ENCODE measurements around the gene CDCA7L.
"Not testable (repeated sequence)": the region's sequence is repeated elsewhere in the genome, so short reads cannot be mapped to it uniquely, and the experiment has no call there.

Gene CDCA7L

GRCh38 chr7:21903020-21903786 is 42.5 kb downstream of the CDCA7L start:
- DNase-seq = no peak

GRCh38 chr7:21902240-21902639 is 43.5 kb downstream of the CDCA7L start:
- DNase-seq = no peak

- no peak for DNase-seq
Measured at GRCh38 chr7:21898265-21898930, 47.3 kb downstream of the CDCA7L start.

GRCh38 chr7:21893401-21893800 is 52.3 kb downstream of the CDCA7L start:
- DNase-seq = no peak

GRCh38 chr7:21891291-21891690 is 54.4 kb downstream of the CDCA7L start:
- DNase-seq = no peak

GRCh38 chr7:21887779-21888178 is 57.9 kb downstream of the CDCA7L start:
- DNase-seq = no peak

GRCh38 chr7:21887353-21887752 is 58.3 kb downstream of the CDCA7L start:
- no peak for DNase-seq

- no peak for DNase-seq
Measured at GRCh38 chr7:21886396-21886795, 59.3 kb downstream of the CDCA7L start.

GRCh38 chr7:21884496-21884895 is 61.2 kb downstream of the CDCA7L start:
- DNase-seq = no peak

GRCh38 chr7:21883501-21883900 is 62.2 kb downstream of the CDCA7L start:
- DNase-seq = not testable (repeated sequence)

- no peak for DNase-seq
Measured at GRCh38 chr7:21883069-21883468, 62.6 kb downstream of the CDCA7L start.

GRCh38 chr7:21869785-21870402 is 75.8 kb downstream of the CDCA7L start:
- DNase-seq = no peak

- no peak for DNase-seq
Measured at GRCh38 chr7:21868576-21868850, 77.2 kb downstream of the CDCA7L start.

- no peak for DNase-seq
Measured at GRCh38 chr7:21867816-21868575, 77.7 kb downstream of the CDCA7L start.

GRCh38 chr7:21867226-21867625 is 78.5 kb downstream of the CDCA7L start:
- no peak for DNase-seq

GRCh38 chr7:21866731-21867130 is 79.0 kb downstream of the CDCA7L start:
- DNase-seq = no peak

- DNase-seq = not testable (repeated sequence)
Measured at GRCh38 chr7:21865631-21866204, 80.0 kb downstream of the CDCA7L start.

GRCh38 chr7:21851559-21851967 is 94.1 kb downstream of the CDCA7L start:
- DNase-seq = no peak

Measured in activated gamma-delta T cell treated with Interleukin-2 at 50 U/mL for 16 hours (primary cell).